Body of pancreas (tissue), 4 donors: ENCODE data around the gene CCR7.

Source experiments
- CTCF ChIP-seq, 7 experiments: fragments of 450-650 bp in 4 of 7; fragments of 200-600 bp in 3 of 7; sonication (generic) in 3 of 7; IDR thresholded peaks; one replicate each; pipeline ENCODE4 v1.5.1; 2016 to 2019; ENCODE audit warnings: antibody characterized with exemption in 7 of 7
- POLR2A ChIP-seq, 3 donors: fragments of 450-650 bp; IDR thresholded peaks; one replicate each; pipeline ENCODE4 v1.6.1; 2016; ENCODE audit warnings: antibody characterized with exemption in 3 of 3, mild to moderate bottlenecking in 2 of 3

GRCh38 chr17:40574292-40574691, 9.0 kb upstream of the CCR7 start:
- no peak for TF ChIP-seq CTCF (IDR thresholded peaks at IDR 0.05)
- no peak for TF ChIP-seq POLR2A (IDR thresholded peaks at IDR 0.05)
